Measurements from ENCODE around the gene PPP2R5C.

GRCh38 chr14:101891471-101891870 is 130.0 kb downstream of the PPP2R5C start:
- TF ChIP-seq, protein P1, sequence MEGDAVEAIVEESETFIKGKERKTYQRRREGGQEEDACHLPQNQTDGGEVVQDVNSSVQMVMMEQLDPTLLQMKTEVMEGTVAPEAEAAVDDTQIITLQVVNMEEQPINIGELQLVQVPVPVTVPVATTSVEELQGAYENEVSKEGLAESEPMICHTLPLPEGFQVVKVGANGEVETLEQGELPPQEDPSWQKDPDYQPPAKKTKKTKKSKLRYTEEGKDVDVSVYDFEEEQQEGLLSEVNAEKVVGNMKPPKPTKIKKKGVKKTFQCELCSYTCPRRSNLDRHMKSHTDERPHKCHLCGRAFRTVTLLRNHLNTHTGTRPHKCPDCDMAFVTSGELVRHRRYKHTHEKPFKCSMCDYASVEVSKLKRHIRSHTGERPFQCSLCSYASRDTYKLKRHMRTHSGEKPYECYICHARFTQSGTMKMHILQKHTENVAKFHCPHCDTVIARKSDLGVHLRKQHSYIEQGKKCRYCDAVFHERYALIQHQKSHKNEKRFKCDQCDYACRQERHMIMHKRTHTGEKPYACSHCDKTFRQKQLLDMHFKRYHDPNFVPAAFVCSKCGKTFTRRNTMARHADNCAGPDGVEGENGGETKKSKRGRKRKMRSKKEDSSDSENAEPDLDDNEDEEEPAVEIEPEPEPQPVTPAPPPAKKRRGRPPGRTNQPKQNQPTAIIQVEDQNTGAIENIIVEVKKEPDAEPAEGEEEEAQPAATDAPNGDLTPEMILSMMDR (IDR thresholded peaks at IDR 0.05): no peak
- no peak for TF ChIP-seq POLR2A (IDR thresholded peaks at IDR 0.05)

All from uterus (tissue), 2 donors.